K562 (cell line): Measurements from ENCODE around the gene EPB41L3. TPM values are rescaled to one million over a fixed set of nuclear protein-coding genes. Genes with fewer than 3 reads are reported as not detected.

Experiments used
- ATAC-seq: fragments of 200-7000 bp; cut with Tn5 transposase; 3 replicates; pipeline ENCODE4 v1.9.1; 2020; ENCODE audit warnings: moderate library complexity
- BruUV-seq: library from RNA; stranded (reverse); fragments of 400-500 nt; replicated peaks from 2 replicates; lab custom pipeline; 2021; lab: Mats Ljungman, UMichigan
- CTCF ChIA-PET: fragments of 300-600 bp; formaldehyde crosslinking; extraction: SDS; loops from one replicate; lab custom pipeline; 2021; ENCODE audit warnings: low intra/inter-chr PET ratio; lab: Yijun Ruan, JAX
- POLR2A ChIA-PET: fragments of 300-600, 350-650 bp; sonication (Branson Sonifier 250); formaldehyde crosslinking; extraction: SDS; loops from one replicate; lab custom pipeline; 2021; ENCODE audit warnings: antibody characterized with exemption, inconsistent platforms; lab: Yijun Ruan, JAX
- DNase-seq, 4 experiments: peaks; one replicate each; pipeline versions ENCODE4 v3.0.0 to v3.0.0-alpha.2; 2011 to 2018; ENCODE audit warnings: low spot score in 3 of 4, mixed read lengths in 3 of 4; ENCODE audit errors: extremely low read depth in 1 of 4
- FAIRE-seq: peaks from 2 replicates; lab custom pipeline; 2011; peaks lifted over from hg19 to GRCh38; lab: Jason Lieb, UNC
- H2AFZ ChIP-seq: 2 replicates; pipeline ENCODE4 v1.6.0; 2011; ENCODE audit warnings: low read depth, low read length, control low read depth, inconsistent platforms
- H3K27ac ChIP-seq: fragments of 200-600 bp; 3 replicates; pipeline ENCODE4 v1.8.0; 2011; ENCODE audit warnings: low read depth, mild to moderate bottlenecking, control low read depth, inconsistent platforms, low read length, moderate library complexity, mixed read lengths; ENCODE audit errors: extremely low read depth
- H3K27me3 ChIP-seq, 2 experiments: fragments of 300-600 bp in 1 of 2; 2 replicates in 1 of 2; 3 replicates in 1 of 2; pipeline versions ENCODE4 v1.6.0 to v1.8.0; 2011; ENCODE audit warnings: inconsistent platforms in 2 of 2, low read length in 2 of 2, mild to moderate bottlenecking in 1 of 2, mixed read lengths in 1 of 2, moderate library complexity in 1 of 2; ENCODE audit not compliant: control insufficient read depth in 2 of 2, insufficient read depth in 2 of 2
- H3K36me3 ChIP-seq: fragments of 300-600 bp; 3 replicates; pipeline ENCODE4 v1.8.0; 2011; ENCODE audit warnings: mild to moderate bottlenecking, low read length, inconsistent platforms; ENCODE audit not compliant: control insufficient read depth, insufficient read depth
- H3K4me1 ChIP-seq, 2 experiments: fragments of 200-600 bp in 1 of 2; replicated peaks in 1 of 2; 2 replicates in 1 of 2; 3 replicates in 1 of 2; pipeline versions ENCODE4 v1.5.1 to v1.8.0; 2011; ENCODE audit warnings: inconsistent platforms in 2 of 2, low read length in 2 of 2, mild to moderate bottlenecking in 1 of 2, mixed read lengths in 1 of 2, moderate library complexity in 1 of 2; ENCODE audit not compliant: control insufficient read depth in 2 of 2, insufficient read depth in 2 of 2
- H3K4me2 ChIP-seq: 2 replicates; pipeline ENCODE4 v1.6.1; 2011; ENCODE audit warnings: low read length, control low read depth, inconsistent platforms, mixed read lengths; ENCODE audit not compliant: insufficient read depth
- H3K4me3 ChIP-seq: fragments of 200-600 bp; sonication (generic), shearing (Covaris generic); 2 replicates; pipeline ENCODE4 v1.5.1; 2016; ENCODE audit warnings: control low read depth, inconsistent platforms
- H3K79me2 ChIP-seq: fragments of 200-600 bp; 3 replicates; pipeline ENCODE4 v1.8.0; 2011; ENCODE audit warnings: low read length, inconsistent platforms; ENCODE audit not compliant: control insufficient read depth, insufficient read depth
- H3K9ac ChIP-seq, 2 experiments: 2 replicates each; pipeline versions ENCODE4 v1.6.0 to v1.6.1; 2011; ENCODE audit warnings: low read depth in 2 of 2, low read length in 2 of 2, control low read depth in 1 of 2, inconsistent platforms in 1 of 2, mild to moderate bottlenecking in 1 of 2, mixed read lengths in 1 of 2; ENCODE audit not compliant: insufficient read depth in 1 of 2
- H3K9me1 ChIP-seq: one replicate; pipeline ENCODE4 v1.6.0; 2011; ENCODE audit warnings: inconsistent platforms, mild to moderate bottlenecking, low read length, moderate library complexity; ENCODE audit not compliant: control insufficient read depth, insufficient read depth
- H3K9me3 ChIP-seq: replicated peaks from 2 replicates; pipeline ENCODE4 v1.5.1; 2011; ENCODE audit warnings: low read depth, low read length, inconsistent platforms; ENCODE audit not compliant: control insufficient read depth, insufficient read depth
- H4K20me1 ChIP-seq: replicated peaks from 2 replicates; pipeline ENCODE4 v1.6.1; 2011; ENCODE audit warnings: low read length, inconsistent platforms, mixed read lengths; ENCODE audit not compliant: control insufficient read depth, insufficient read depth
- BCL6 ChIP-seq: fragments of 250-450 bp; sonication (Bioruptor Pico); IDR thresholded peaks from 2 replicates; pipeline ENCODE4 v1.4.0; 2020
- GABPB2 ChIP-seq: fragments of 250-450 bp; sonication (Bioruptor Pico); conservative IDR thresholded peaks from 2 replicates; pipeline ENCODE4 v1.5.1; 2021; ENCODE audit warnings: mild to moderate bottlenecking
- MCM7 ChIP-seq, 2 experiments: fragments of 450-650 bp; IDR thresholded peaks; 2 replicates each; pipeline ENCODE4 v1.6.1; 2016 to 2018
- MED1 ChIP-seq: sonication (generic); formaldehyde crosslinking; IDR thresholded peaks from 2 replicates; pipeline ENCODE4 v1.8.1; 2023; ENCODE audit warnings: missing genetic modification reagents, borderline replicate concordance
- RBM17 ChIP-seq: fragments of 200-400 bp; formaldehyde crosslinking; IDR thresholded peaks from 2 replicates; pipeline ENCODE4 v1.6.1; 2017; ENCODE audit warnings: low read depth, mild to moderate bottlenecking, low read length, borderline replicate concordance
- SMARCB1 ChIP-seq: IDR thresholded peaks from 2 replicates; pipeline ENCODE4 v1.6.1; 2011; ENCODE audit warnings: improper control_type of control experiment, low read depth; ENCODE audit not compliant: insufficient read length
- SMC3 ChIP-seq: conservative IDR thresholded peaks from 2 replicates; pipeline ENCODE4 v1.6.1; 2011; ENCODE audit warnings: low read depth, low read length, improper control_type of control experiment; ENCODE audit not compliant: insufficient read depth
- YBX1 ChIP-seq: fragments of 450-650 bp; IDR thresholded peaks from 2 replicates; pipeline ENCODE4 v1.7.1; 2016; ENCODE audit warnings: mild to moderate bottlenecking
- ZC3H8 ChIP-seq: fragments of 450-650 bp; IDR thresholded peaks from 2 replicates; pipeline ENCODE4 v1.6.1; 2017
- ZNF644 ChIP-seq: fragments of 200-800 bp; sonication (Bioruptor generic); IDR thresholded peaks from 2 replicates; pipeline ENCODE4 v1.6.1; 2016; ENCODE audit warnings: low read depth, missing genetic modification characterization, missing compliant biosample characterization
- WGBS: fragments of 100-300 bp; shearing (Covaris generic); methylation state at CpG from one replicate; pipeline ENCODE4 v1.1.6; 2016; ENCODE audit warnings: low coverage, mixed read lengths; ENCODE audit not compliant: insufficient coverage; ENCODE audit errors: missing lambda C conversion rate; 5-methylcytosine and 5-hydroxymethylcytosine counted together
- in situ Hi-C: fragments of 300-500 bp; cut with MboI; formaldehyde crosslinking; loops from 4 replicates; pipeline ENCODE4 v1.15.0; 2018; ENCODE audit warnings: inconsistent platforms, mixed read lengths
- intact Hi-C: fragments of 100-400 bp; cut with micrococcal nuclease; formaldehyde crosslinking; loops from 2 replicates; pipeline ENCODE4 v1.14.2; 2022
- polyA plus RNA-seq, 8 experiments: library from polyadenylated mRNA; depleted of rRNA in 4 of 8; stranded (reverse) in 5 of 8; unstranded in 3 of 8; fragments of >200 nt; fragmentation: Nextera tagmentation in 2 of 8; fragmentation: Illumina TruSeq in 1 of 8; extraction: Ambion mirVana in 2 of 8; extraction: Trizol in 1 of 8; gene quantifications; 2 replicates each; pipeline versions ENCODE4 v1.2.1 to v1.2.3, GENCODE V29; 2011 to 2014; ENCODE audit warnings: inconsistent platforms in 1 of 8, missing spikeins in 1 of 8
- total RNA-seq, 7 experiments: library from RNA; depleted of rRNA in 6 of 7; stranded (reverse); fragments of >200 nt in 6 of 7; fragmentation: Illumina TruSeq in 2 of 7; extraction: Trizol in 2 of 7; gene quantifications; 2 replicates each; pipeline versions ENCODE4 v1.2.1 to v1.2.3, GENCODE V29; 2011 to 2021; ENCODE audit warnings: low replicate concordance in 1 of 7
- TF ChIP-seq, protein P1 (sequence below): sonication (generic); formaldehyde crosslinking; IDR thresholded peaks from 2 replicates; pipeline ENCODE4 v1.9.0; 2022; ENCODE audit warnings: mild to moderate bottlenecking, missing genetic modification reagents
- TF ChIP-seq, protein P2 (sequence below), 2 experiments: IDR thresholded peaks; 2 replicates each; pipeline ENCODE4 v1.6.1; 2011; ENCODE audit warnings: borderline replicate concordance in 1 of 2, control low read depth in 1 of 2, low read depth in 1 of 2, low read length in 1 of 2, mild to moderate bottlenecking in 1 of 2, mixed read lengths in 1 of 2, moderate library complexity in 1 of 2; ENCODE audit not compliant: insufficient read depth in 1 of 2, insufficient read length in 1 of 2, poor library complexity in 1 of 2, severe bottlenecking in 1 of 2; ENCODE audit errors: extremely low read depth in 1 of 2
- TF ChIP-seq, protein P3 (sequence below): fragments of 150-350 bp; IDR thresholded peaks from 2 replicates; pipeline ENCODE4 v1.6.1; 2014; ENCODE audit warnings: low read depth, mild to moderate bottlenecking, low read length, borderline replicate concordance
- TF ChIP-seq, protein P4 (sequence below): fragments of 450-650 bp; IDR thresholded peaks from 2 replicates; pipeline ENCODE4 v1.6.1; 2018; ENCODE audit warnings: mild to moderate bottlenecking, low read depth; ENCODE audit not compliant: partially characterized antibody

Gene EPB41L3
- total and polyA plus RNA-seq, 9 of the 15 experiments (the other 6 are each of a cell fraction or from before 2014, with no cell fraction given), result 0.44 to 0.49 TPM; not detected in 7

DNA sequence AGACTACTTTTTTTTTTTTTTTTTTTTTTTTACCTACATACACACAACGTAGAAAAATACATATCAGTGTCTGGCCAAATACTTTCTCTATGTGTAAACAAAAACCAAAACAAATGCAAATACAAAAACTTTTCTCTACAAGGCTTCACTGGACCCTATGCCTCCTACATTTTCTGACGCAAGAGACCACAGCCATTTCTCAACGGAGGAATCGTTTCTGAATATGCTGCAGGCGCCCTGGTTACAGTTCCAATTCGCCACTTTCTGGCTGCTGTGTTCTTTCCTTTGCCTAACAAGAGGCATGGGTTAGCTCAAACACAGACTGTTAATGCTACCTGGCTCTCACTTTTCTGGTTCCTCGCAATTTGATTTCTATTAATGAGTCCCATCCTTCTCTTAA is 96.4 kb downstream of the EPB41L3 start (continued):
- TF ChIP-seq, protein P1, sequence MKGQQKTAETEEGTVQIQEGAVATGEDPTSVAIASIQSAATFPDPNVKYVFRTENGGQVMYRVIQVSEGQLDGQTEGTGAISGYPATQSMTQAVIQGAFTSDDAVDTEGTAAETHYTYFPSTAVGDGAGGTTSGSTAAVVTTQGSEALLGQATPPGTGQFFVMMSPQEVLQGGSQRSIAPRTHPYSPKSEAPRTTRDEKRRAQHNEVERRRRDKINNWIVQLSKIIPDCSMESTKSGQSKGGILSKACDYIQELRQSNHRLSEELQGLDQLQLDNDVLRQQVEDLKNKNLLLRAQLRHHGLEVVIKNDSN (CRISPR knock-in tag), result no peak

DNA sequence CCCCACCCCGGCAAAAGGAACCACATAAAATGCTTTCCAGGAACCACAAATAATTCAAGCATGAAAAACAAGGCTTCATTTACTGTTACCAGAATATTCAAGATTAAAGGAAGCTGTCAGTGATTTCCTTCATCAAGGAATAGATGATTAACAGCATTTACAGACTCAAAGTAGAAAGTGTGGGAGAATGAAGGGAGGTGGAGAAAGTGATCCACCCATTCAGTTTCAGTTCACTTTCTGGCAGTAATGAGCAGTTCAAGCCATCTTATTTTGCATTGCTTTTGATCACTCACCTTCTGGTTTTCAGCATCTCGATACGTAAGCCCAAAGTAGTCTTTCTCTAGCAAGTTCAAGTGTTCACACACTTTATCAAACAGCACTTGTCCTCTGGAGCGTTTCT is 99.0 kb downstream of the EPB41L3 start:
- no TSS peak for BruUV-seq
- H3K9ac ChIP-seq, result no peak overlapping the region
- CTCF ChIA-PET, result no interaction called here
- TF ChIP-seq ZNF644 (tag) (no peak), ZC3H8 (no peak), GABPB2 (CRISPR knock-in tag) (no peak), YBX1 (no peak), MCM7 (IDR thresholded peaks at IDR 0.05) (no peak), MED1 (no peak), SMC3 (no peak), SMARCB1 (no peak), BCL6 (CRISPR knock-in tag) (no peak), RBM17 (no peak)
- TF ChIP-seq, protein P2, sequence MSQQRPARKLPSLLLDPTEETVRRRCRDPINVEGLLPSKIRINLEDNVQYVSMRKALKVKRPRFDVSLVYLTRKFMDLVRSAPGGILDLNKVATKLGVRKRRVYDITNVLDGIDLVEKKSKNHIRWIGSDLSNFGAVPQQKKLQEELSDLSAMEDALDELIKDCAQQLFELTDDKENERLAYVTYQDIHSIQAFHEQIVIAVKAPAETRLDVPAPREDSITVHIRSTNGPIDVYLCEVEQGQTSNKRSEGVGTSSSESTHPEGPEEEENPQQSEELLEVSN (IDR thresholded peaks at IDR 0.05; ENCODE audit: borderline replicate concordance in 1 of 2, extremely low read depth in 1 of 2, insufficient read depth in 1 of 2, insufficient read length in 1 of 2, low read depth in 1 of 2, low read length in 1 of 2, poor library complexity in 1 of 2, severe bottlenecking in 1 of 2), result no peak
- TF ChIP-seq, protein P3, sequence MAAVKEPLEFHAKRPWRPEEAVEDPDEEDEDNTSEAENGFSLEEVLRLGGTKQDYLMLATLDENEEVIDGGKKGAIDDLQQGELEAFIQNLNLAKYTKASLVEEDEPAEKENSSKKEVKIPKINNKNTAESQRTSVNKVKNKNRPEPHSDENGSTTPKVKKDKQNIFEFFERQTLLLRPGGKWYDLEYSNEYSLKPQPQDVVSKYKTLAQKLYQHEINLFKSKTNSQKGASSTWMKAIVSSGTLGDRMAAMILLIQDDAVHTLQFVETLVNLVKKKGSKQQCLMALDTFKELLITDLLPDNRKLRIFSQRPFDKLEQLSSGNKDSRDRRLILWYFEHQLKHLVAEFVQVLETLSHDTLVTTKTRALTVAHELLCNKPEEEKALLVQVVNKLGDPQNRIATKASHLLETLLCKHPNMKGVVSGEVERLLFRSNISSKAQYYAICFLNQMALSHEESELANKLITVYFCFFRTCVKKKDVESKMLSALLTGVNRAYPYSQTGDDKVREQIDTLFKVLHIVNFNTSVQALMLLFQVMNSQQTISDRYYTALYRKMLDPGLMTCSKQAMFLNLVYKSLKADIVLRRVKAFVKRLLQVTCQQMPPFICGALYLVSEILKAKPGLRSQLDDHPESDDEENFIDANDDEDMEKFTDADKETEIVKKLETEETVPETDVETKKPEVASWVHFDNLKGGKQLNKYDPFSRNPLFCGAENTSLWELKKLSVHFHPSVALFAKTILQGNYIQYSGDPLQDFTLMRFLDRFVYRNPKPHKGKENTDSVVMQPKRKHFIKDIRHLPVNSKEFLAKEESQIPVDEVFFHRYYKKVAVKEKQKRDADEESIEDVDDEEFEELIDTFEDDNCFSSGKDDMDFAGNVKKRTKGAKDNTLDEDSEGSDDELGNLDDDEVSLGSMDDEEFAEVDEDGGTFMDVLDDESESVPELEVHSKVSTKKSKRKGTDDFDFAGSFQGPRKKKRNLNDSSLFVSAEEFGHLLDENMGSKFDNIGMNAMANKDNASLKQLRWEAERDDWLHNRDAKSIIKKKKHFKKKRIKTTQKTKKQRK, result no peak
- TF ChIP-seq, protein P4, sequence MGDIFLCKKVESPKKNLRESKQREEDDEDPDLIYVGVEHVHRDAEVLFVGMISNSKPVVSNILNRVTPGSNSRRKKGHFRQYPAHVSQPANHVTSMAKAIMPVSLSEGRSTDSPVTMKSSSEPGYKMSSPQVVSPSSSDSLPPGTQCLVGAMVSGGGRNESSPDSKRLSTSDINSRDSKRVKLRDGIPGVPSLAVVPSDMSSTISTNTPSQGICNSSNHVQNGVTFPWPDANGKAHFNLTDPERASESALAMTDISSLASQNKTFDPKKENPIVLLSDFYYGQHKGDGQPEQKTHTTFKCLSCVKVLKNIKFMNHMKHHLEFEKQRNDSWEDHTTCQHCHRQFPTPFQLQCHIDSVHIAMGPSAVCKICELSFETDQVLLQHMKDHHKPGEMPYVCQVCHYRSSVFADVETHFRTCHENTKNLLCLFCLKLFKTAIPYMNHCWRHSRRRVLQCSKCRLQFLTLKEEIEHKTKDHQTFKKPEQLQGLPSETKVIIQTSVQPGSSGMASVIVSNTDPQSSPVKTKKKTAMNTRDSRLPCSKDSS, result no peak

More for the DNA sequence above, 99.0 kb downstream of the EPB41L3 start:
- Histone ChIP-seq H3K27me3 (no peaks in the 10 kb centered on the region), H3K9me1 (no peaks in the 10 kb centered on the region), H3K79me2 (no peaks in the 10 kb centered on the region), H3K27ac (no peak overlapping the region), H3K4me2 (no peak overlapping the region), H3K4me1 (no peaks in the 10 kb centered on the region), H2AFZ (no peak overlapping the region), H3K4me3 (no peak overlapping the region), H3K36me3 (no peaks in the 10 kb centered on the region), H4K20me1 (no peaks in the 10 kb centered on the region), H3K9me3 (no peaks in the 10 kb centered on the region)
- WGBS, result 0% methylated on average over 4 of the region's 4 CpGs
- POLR2A ChIA-PET, result no interaction called here
- DNase-seq (no peak), ATAC-seq (no peak), FAIRE-seq (no peak)
- intact Hi-C loops (no loop called here), in situ Hi-C loops (no loop called here)
